HFFc6 (cell line): ENCODE results near the gene STOML3. TPM values are rescaled to one million over a fixed set of nuclear protein-coding genes. Genes with fewer than 3 reads are reported as not detected.

ENCODE experiments used
- DNase-seq: peaks from one replicate; pipeline ENCODE4 v3.0.0-alpha.2; 2018
- H3K27ac Mint-ChIP-seq: 2 replicates; pipeline ENCODE4 v1.8.0; 2020; ENCODE audit warnings: mild to moderate bottlenecking, mixed read lengths
- H3K27me3 Mint-ChIP-seq: 2 replicates; pipeline ENCODE4 v1.8.0; 2021; ENCODE audit warnings: mild to moderate bottlenecking, moderate library complexity, mixed read lengths; ENCODE audit not compliant: insufficient read depth
- H3K36me3 Mint-ChIP-seq: 2 replicates; pipeline ENCODE4 v1.8.0; 2021; ENCODE audit warnings: low read depth, mixed read lengths
- H3K4me1 Mint-ChIP-seq: 2 replicates; pipeline ENCODE4 v1.8.0; 2020; ENCODE audit warnings: low read depth, mixed read lengths
- H3K4me3 Mint-ChIP-seq: 2 replicates; pipeline ENCODE4 v1.8.0; 2020; ENCODE audit warnings: mild to moderate bottlenecking, moderate library complexity, mixed read lengths
- H3K9me3 Mint-ChIP-seq: 2 replicates; pipeline ENCODE4 v1.8.0; 2020; ENCODE audit warnings: mild to moderate bottlenecking, mixed read lengths
- CTCF ChIP-seq: fragments of 200-600 bp; sonication (generic); IDR thresholded peaks from 2 replicates; pipeline ENCODE4 v1.5.0; 2021; ENCODE audit warnings: antibody characterized with exemption, mild to moderate bottlenecking
- total RNA-seq, 6 experiments: library from RNA; stranded (reverse); fragmentation: NEBNext Ultra II Directional; extraction: Animal tissue kit (Norgen Biotek cat#: 25700); gene quantifications; 2 replicates in 1 of 6; 3 replicates in 5 of 6; pipeline ENCODE4 v1.2.3, GENCODE V29; 2021

Gene STOML3
- total RNA-seq, 6 experiments from 2014 or later: not detected

GRCh38 chr13:38947054-38947453 is 43.6 kb downstream of the STOML3 start:
- Mint-ChIP-seq H3K4me1 (no peaks in the 10 kb centered on the region), H3K27me3 (peaks cover 2% of the 10 kb centered on the region; the same call in 1 of the 2 replicates), H3K4me3 (no peak overlapping the region), H3K36me3 (no peaks in the 10 kb centered on the region), H3K9me3 (peaks cover 6% of the 10 kb centered on the region), H3K27ac (no peak overlapping the region)
- DNase-seq: no peak
- TF ChIP-seq CTCF: no peak

- H3K27ac Mint-ChIP-seq: no peak overlapping the region
- no peak overlapping the region for H3K4me3 Mint-ChIP-seq
- no peaks in the 10 kb centered on the region for H3K36me3 Mint-ChIP-seq
Observed at GRCh38 chr13:38944219-38944618, 46.4 kb downstream of the STOML3 start.

GRCh38 chr13:38943231-38943630 is 47.4 kb downstream of the STOML3 start:
- no peak for DNase-seq
- no peaks in the 10 kb centered on the region; the same call in none of the 2 replicates for H3K9me3 Mint-ChIP-seq
- TF ChIP-seq CTCF: no peak
- peaks cover 2% of the 10 kb centered on the region; the same call in 1 of the 2 replicates for H3K27me3 Mint-ChIP-seq
- no peak overlapping the region for H3K4me3 Mint-ChIP-seq
- H3K36me3 Mint-ChIP-seq: no peaks in the 10 kb centered on the region
- no peaks in the 10 kb centered on the region for H3K4me1 Mint-ChIP-seq
- H3K27ac Mint-ChIP-seq: no peak overlapping the region

More at GRCh38 chr13:38944219-38944618, 46.4 kb downstream of the STOML3 start:
- H3K27me3 Mint-ChIP-seq: peaks cover 2% of the 10 kb centered on the region; the same call in 1 of the 2 replicates
- no peak for TF ChIP-seq CTCF
- no peaks in the 10 kb centered on the region for H3K4me1 Mint-ChIP-seq
- no peak for DNase-seq
- no peaks in the 10 kb centered on the region; the same call in none of the 2 replicates for H3K9me3 Mint-ChIP-seq

DNA sequence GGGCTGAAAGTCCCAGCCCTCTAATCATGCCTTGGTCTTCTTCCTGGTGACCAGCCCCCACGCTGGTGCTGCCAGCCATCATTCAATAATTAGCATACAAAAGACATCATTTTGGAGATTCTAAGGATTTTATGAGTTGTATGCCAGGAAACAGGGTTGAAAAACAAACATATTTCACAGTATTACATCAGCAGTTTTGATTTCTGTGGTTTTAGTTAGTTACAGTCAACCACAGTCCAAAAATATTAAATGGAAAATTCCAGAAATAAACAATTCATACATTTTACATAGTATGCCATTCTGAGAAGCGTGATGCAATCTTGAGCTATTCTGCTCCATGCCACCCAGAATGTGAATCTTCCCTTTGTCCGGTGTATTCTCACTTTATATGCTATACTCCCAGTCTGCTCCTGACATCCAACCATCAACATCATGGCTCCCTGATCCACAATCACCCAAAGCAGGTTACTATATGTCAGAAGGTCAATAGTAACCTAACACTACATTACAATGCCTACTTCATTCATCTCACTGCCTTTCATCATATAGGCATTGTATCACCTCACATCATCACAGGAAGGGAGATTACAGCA is 49.2 kb downstream of the STOML3 start:
- no peak for TF ChIP-seq CTCF

GRCh38 chr13:38933786-38934185 is 56.8 kb downstream of the STOML3 start:
- Mint-ChIP-seq H3K36me3 (no peaks in the 10 kb centered on the region), H3K27me3 (no peaks in the 10 kb centered on the region), H3K9me3 (no peaks in the 10 kb centered on the region), H3K4me3 (no peak overlapping the region), H3K4me1 (no peaks in the 10 kb centered on the region), H3K27ac (no peak overlapping the region)
- no peak for TF ChIP-seq CTCF
- no peak for DNase-seq

More for the DNA sequence above, 49.2 kb downstream of the STOML3 start:
- no peaks in the 10 kb centered on the region for H3K4me1 Mint-ChIP-seq
- no peaks in the 10 kb centered on the region for H3K27me3 Mint-ChIP-seq
- no peak overlapping the region for H3K27ac Mint-ChIP-seq
- no peak overlapping the region for H3K4me3 Mint-ChIP-seq
- no peak for DNase-seq
- no peaks in the 10 kb centered on the region for H3K36me3 Mint-ChIP-seq
- H3K9me3 Mint-ChIP-seq: no peaks in the 10 kb centered on the region
